Esophagus muscularis mucosa (tissue), 4 donors: ENCODE data around the gene TRIM77. TPM values are rescaled to one million over a fixed set of nuclear protein-coding genes. Genes with fewer than 3 reads are reported as not detected.
"Not testable (repeated sequence)": the region's sequence is repeated elsewhere in the genome, so short reads cannot be mapped to it uniquely, and the experiment has no call there.

Source experiments
- DNase-seq: peaks from one replicate; pipeline ENCODE4 v3.0.0-alpha.2; 2017; ENCODE audit errors: extremely low spot score
- H3K27ac ChIP-seq, 4 donors: fragments of 200-600 bp; sonication (generic); replicated peaks in 1 of 4; 1 replicate in 3 of 4; 2 replicates in 1 of 4; pipeline ENCODE4 v1.5.1; 2016 to 2019; ENCODE audit warnings: mild to moderate bottlenecking in 1 of 4
- H3K27me3 ChIP-seq, 4 donors: fragments of 200-600 bp; sonication (generic); one replicate each; pipeline versions ENCODE4 v1.5.1 to v1.6.0; 2016 to 2019
- H3K36me3 ChIP-seq, 4 donors: fragments of 200-600 bp; sonication (generic); one replicate each; pipeline ENCODE4 v1.5.1; 2016 to 2019
- H3K4me1 ChIP-seq, 4 donors: fragments of 200-600 bp; sonication (generic); one replicate each; pipeline ENCODE4 v1.5.1; 2016 to 2019
- H3K4me3 ChIP-seq, 4 donors: fragments of 200-600 bp; sonication (generic); 1 replicate in 2 of 4; 2 replicates in 2 of 4; pipeline ENCODE4 v1.5.1; 2016 to 2019; ENCODE audit warnings: mild to moderate bottlenecking in 4 of 4, moderate library complexity in 1 of 4
- H3K9me3 ChIP-seq, 4 donors: fragments of 200-600 bp; sonication (generic); 1 replicate in 3 of 4; 2 replicates in 1 of 4; pipeline ENCODE4 v1.5.1; 2016 to 2019
- CTCF ChIP-seq, 3 experiments: fragments of 200-600 bp in 2 of 3; fragments of 450-650 bp in 1 of 3; sonication (generic) in 2 of 3; IDR thresholded peaks; one replicate each; pipeline ENCODE4 v1.5.1; 2017 to 2019; ENCODE audit warnings: antibody characterized with exemption in 3 of 3, mild to moderate bottlenecking in 2 of 3, moderate library complexity in 1 of 3
- EP300 ChIP-seq: sonication (generic); formaldehyde crosslinking; IDR thresholded peaks from one replicate; pipeline ENCODE4 v1.6.1; 2017; ENCODE audit warnings: antibody characterized with exemption
- POLR2A ChIP-seq: fragments of 450-650 bp; IDR thresholded peaks from one replicate; pipeline ENCODE4 v1.6.1; 2017; ENCODE audit warnings: antibody characterized with exemption, moderate library complexity, mild to moderate bottlenecking, low read depth
- POLR2AphosphoS5 ChIP-seq, 2 donors: sonication (generic); formaldehyde crosslinking; IDR thresholded peaks; one replicate each; pipeline ENCODE4 v1.6.1; 2017; ENCODE audit warnings: antibody characterized with exemption in 2 of 2
- WGBS: methylation state at CpG from one replicate; pipeline ENCODE4 v1.1.5; 2018; 5-methylcytosine and 5-hydroxymethylcytosine counted together
- intact Hi-C: fragments of 100-400 bp; cut with DNase I; formaldehyde crosslinking; loops from one replicate; pipeline ENCODE4 v1.15.1; 2023
- small RNA-seq, 3 donors: library from RNA; depleted of rRNA; stranded (forward); fragments of <200 nt; gene quantifications; one replicate each; pipeline ENCODE3, GENCODE V24; 2016
- total RNA-seq, 4 donors: library from RNA; depleted of rRNA; stranded (reverse); fragments of >200 nt; gene quantifications; one replicate each; pipeline versions ENCODE4 v1.1.0 to v1.2.1, GENCODE V29; 2016

TRIM77 gene
- total RNA-seq, 4 donors from 2014 or later = not detected

GRCh38 chr11:89724866-89725498, 14.9 kb downstream of the TRIM77 start:
- H3K27me3 ChIP-seq, H3K36me3 ChIP-seq, intact Hi-C loops, DNase-seq, H3K4me3 ChIP-seq, H3K9me3 ChIP-seq, H3K27ac ChIP-seq, H3K4me1 ChIP-seq: not testable (repeated sequence)
- 57% methylated on average over 2 of the region's 2 CpGs for WGBS

GRCh38 chr11:89730215-89730614, 20.1 kb downstream of the TRIM77 start:
- 80% methylated on average over 1 of the region's 23 CpGs for WGBS
- H3K4me1 ChIP-seq, H3K9me3 ChIP-seq, DNase-seq, H3K27me3 ChIP-seq, intact Hi-C loops, H3K4me3 ChIP-seq, H3K27ac ChIP-seq, H3K36me3 ChIP-seq: not testable (repeated sequence)

GRCh38 chr11:89736566-89736965, 26.5 kb downstream of the TRIM77 start:
- Histone ChIP-seq H3K27ac (no peak overlapping the region), H3K36me3 (no peaks in the 10 kb centered on the region), H3K9me3 (no peaks in the 10 kb centered on the region), H3K4me1 (no peaks in the 10 kb centered on the region), H3K27me3 (no peaks in the 10 kb centered on the region), H3K4me3 (no peak overlapping the region)
- intact Hi-C loops = no loop called here
- DNase-seq = no peak
- 44% methylated on average over 1 of the region's 1 CpG for WGBS
- no peak for TF ChIP-seq POLR2AphosphoS5 (IDR thresholded peaks at IDR 0.05)
- TF ChIP-seq EP300 = no peak
- TF ChIP-seq CTCF (IDR thresholded peaks at IDR 0.05) = no peak
- TF ChIP-seq POLR2A = no peak

- TF ChIP-seq EP300 (no peak), POLR2A (no peak), CTCF (IDR thresholded peaks at IDR 0.05) (no peak), POLR2AphosphoS5 (IDR thresholded peaks at IDR 0.05) (no peak)
- DNase-seq = no peak
- WGBS = 73% methylated on average over 3 of the region's 3 CpGs
- no peaks in the 10 kb centered on the region for H3K36me3 ChIP-seq
- H3K4me1 ChIP-seq = no peaks in the 10 kb centered on the region
- intact Hi-C loops = no loop called here
- no peak overlapping the region for H3K4me3 ChIP-seq
- no peaks in the 10 kb centered on the region for H3K9me3 ChIP-seq
- H3K27me3 ChIP-seq = no peaks in the 10 kb centered on the region
- H3K27ac ChIP-seq = no peak overlapping the region
Measured at GRCh38 chr11:89737116-89737515, 27.0 kb downstream of the TRIM77 start.

GRCh38 chr11:89741406-89741805, 31.3 kb downstream of the TRIM77 start:
- H3K4me3 ChIP-seq, H3K36me3 ChIP-seq, H3K27me3 ChIP-seq, H3K27ac ChIP-seq, DNase-seq, H3K4me1 ChIP-seq, intact Hi-C loops, H3K9me3 ChIP-seq: not testable (repeated sequence)
- WGBS = 90% methylated on average over 7 of the region's 7 CpGs

- H3K27me3 ChIP-seq, H3K36me3 ChIP-seq, H3K4me3 ChIP-seq, DNase-seq, H3K27ac ChIP-seq, intact Hi-C loops, H3K4me1 ChIP-seq, H3K9me3 ChIP-seq: not testable (repeated sequence)
- WGBS = 97% methylated on average over 17 of the region's 28 CpGs
Measured at GRCh38 chr11:89744158-89744557, 34.1 kb downstream of the TRIM77 start.

GRCh38 chr11:89750822-89751221, 40.7 kb downstream of the TRIM77 start:
- H3K36me3 ChIP-seq, H3K27me3 ChIP-seq, H3K4me3 ChIP-seq, H3K9me3 ChIP-seq, H3K27ac ChIP-seq, H3K4me1 ChIP-seq, DNase-seq, intact Hi-C loops: not testable (repeated sequence)

Small RNAs within 50 kb of the gene (small RNA-seq; reads per million reads assigned to genes)
- 0 reads per million in 3 donors for gene AP003122.3

Other genes starting within 250 kb of the TRIM77 start
- 1 to 10 TPM; 3.3 to 6.1 (median 4.0) TPM for gene NOX4, start 218.9 kb upstream of the TRIM77 start, total RNA-seq
- gene TRIM49, start 98.3 kb downstream of the TRIM77 start, total RNA-seq = not detected
- gene TRIM64B, start 168.2 kb downstream of the TRIM77 start, total RNA-seq = not detected
- not detected for gene TRIM49D1, start 211.9 kb downstream of the TRIM77 start, total RNA-seq
- gene TRIM49D2, start 213.8 kb downstream of the TRIM77 start, total RNA-seq = not detected